HEK293T (cell line): ENCODE measurements around the gene PKP2.

Experiments
- CTCF ChIA-PET: fragments of 350-600 bp; formaldehyde crosslinking; extraction: SDS; loops from one replicate; lab custom pipeline; 2021; ENCODE audit warnings: antibody characterized with exemption, inconsistent platforms; lab: Yijun Ruan, JAX
- POLR2A ChIA-PET: fragments of 350-600 bp; formaldehyde crosslinking; extraction: SDS; loops from one replicate; lab custom pipeline; 2020; ENCODE audit warnings: antibody characterized with exemption, inconsistent platforms; lab: Yijun Ruan, JAX
- DNase-seq: peaks from one replicate; pipeline ENCODE4 v3.0.0; 2012; ENCODE audit warnings: mixed read lengths; ENCODE audit errors: extremely low spot score
- ARNT ChIP-seq: fragments of 450-650 bp; IDR thresholded peaks from 2 replicates; pipeline ENCODE4 v1.6.1; 2017; ENCODE audit warnings: mild to moderate bottlenecking
- BHLHE40 ChIP-seq: fragments of 450-650 bp; IDR thresholded peaks from 2 replicates; pipeline ENCODE4 v1.6.1; 2016; ENCODE audit warnings: mild to moderate bottlenecking, moderate library complexity, borderline replicate concordance
- CTBP1 ChIP-seq: fragments of 450-650 bp; IDR thresholded peaks from 2 replicates; pipeline ENCODE4 v1.6.1; 2016; ENCODE audit warnings: borderline replicate concordance
- ELF4 ChIP-seq: fragments of 450-650 bp; IDR thresholded peaks from 2 replicates; pipeline ENCODE4 v1.6.1; 2017; ENCODE audit warnings: antibody characterized with exemption
- FOXA1 ChIP-seq: fragments of 450-650 bp; IDR thresholded peaks from 2 replicates; pipeline ENCODE4 v1.6.1; 2016; ENCODE audit warnings: mild to moderate bottlenecking
- FOXK2 ChIP-seq: fragments of 450-650 bp; IDR thresholded peaks from 2 replicates; pipeline ENCODE4 v1.6.1; 2016; ENCODE audit warnings: mild to moderate bottlenecking
- FOXM1 ChIP-seq: fragments of 450-650 bp; IDR thresholded peaks from 2 replicates; pipeline ENCODE4 v1.6.1; 2017; ENCODE audit warnings: mild to moderate bottlenecking, borderline replicate concordance
- HDGF ChIP-seq: fragments of 450-650 bp; IDR thresholded peaks from 2 replicates; pipeline ENCODE4 v1.6.1; 2017; ENCODE audit warnings: antibody characterized with exemption, borderline replicate concordance
- L3MBTL2 ChIP-seq: fragments of 450-650 bp; conservative IDR thresholded peaks from 2 replicates; pipeline ENCODE4 v1.6.1; 2016; ENCODE audit warnings: mild to moderate bottlenecking
- LEF1 ChIP-seq: fragments of 450-650 bp; IDR thresholded peaks from 2 replicates; pipeline ENCODE4 v1.6.1; 2017; ENCODE audit warnings: mild to moderate bottlenecking, borderline replicate concordance
- NFRKB ChIP-seq: fragments of 450-650 bp; IDR thresholded peaks from 2 replicates; pipeline ENCODE4 v1.6.1; 2016; ENCODE audit warnings: mild to moderate bottlenecking, moderate library complexity
- PKNOX1 ChIP-seq: fragments of 450-650 bp; IDR thresholded peaks from 2 replicates; pipeline ENCODE4 v1.6.1; 2016
- SP1 ChIP-seq: fragments of 450-650 bp; IDR thresholded peaks from 2 replicates; pipeline ENCODE4 v1.6.1; 2017
- SUZ12 ChIP-seq: fragments of 450-650 bp; IDR thresholded peaks from 2 replicates; pipeline ENCODE4 v1.6.1; 2016; ENCODE audit warnings: mild to moderate bottlenecking
- TARDBP ChIP-seq: fragments of 450-650 bp; IDR thresholded peaks from 2 replicates; pipeline ENCODE4 v1.6.1; 2016
- ZNF384 ChIP-seq: fragments of 450-650 bp; IDR thresholded peaks from 2 replicates; pipeline ENCODE4 v1.6.1; 2016

Gene PKP2

GRCh38 chr12:32770141-32770540, 126.4 kb downstream of the PKP2 start:
- TF ChIP-seq FOXK2 (no peak), ELF4 (no peak), CTBP1 (no peak), ARNT (no peak), FOXA1 (no peak), NFRKB (no peak), LEF1 (no peak), SP1 (no peak), L3MBTL2 (no peak), ZNF384 (no peak), HDGF (no peak), BHLHE40 (no peak), PKNOX1 (no peak), SUZ12 (no peak), FOXM1 (no peak), TARDBP (no peak)

GRCh38 chr12:32768518-32768917, 128.1 kb downstream of the PKP2 start:
- DNase-seq: no peak
- POLR2A ChIA-PET: interaction anchor here (1.6 kb wide), 1 partner anchor 13 kb away, joined by 4 read pairs; the partner anchor contains the start of gene YARS2
- CTCF ChIA-PET: no interaction called here
- no peak for TF ChIP-seq ZNF384
- no peak for TF ChIP-seq BHLHE40
- TF ChIP-seq FOXM1: no peak
- no peak for TF ChIP-seq CTBP1
- no peak for TF ChIP-seq FOXK2
- TF ChIP-seq SP1: no peak
- TF ChIP-seq L3MBTL2: no peak
- TF ChIP-seq FOXA1: no peak
- TF ChIP-seq TARDBP: no peak
- TF ChIP-seq ARNT: no peak
- no peak for TF ChIP-seq HDGF
- no peak for TF ChIP-seq NFRKB
- no peak for TF ChIP-seq SUZ12
- no peak for TF ChIP-seq PKNOX1
- no peak for TF ChIP-seq ELF4
- no peak for TF ChIP-seq LEF1

More at GRCh38 chr12:32770141-32770540, 126.4 kb downstream of the PKP2 start:
- ChIA-PET POLR2A (interaction anchor here (1.5 kb wide), 1 partner anchor 14 kb away, joined by 4 read pairs; the partner anchor contains the start of gene YARS2), CTCF (interaction anchor here (0.6 to 1.2 kb wide), 3 partner anchors 11 to 15 kb away, joined by 5 to 9 read pairs (median 6); partner anchors contain the start of gene YARS2)
- no peak for DNase-seq

GRCh38 chr12:32765906-32766305, 130.7 kb downstream of the PKP2 start:
- no peak for DNase-seq
- TF ChIP-seq ARNT (no peak), SUZ12 (no peak), PKNOX1 (no peak), L3MBTL2 (no peak), NFRKB (no peak)
- POLR2A ChIA-PET: no interaction called here
- CTCF ChIA-PET: no interaction called here

- no peak for DNase-seq
- ChIA-PET CTCF (no interaction called here), POLR2A (no interaction called here)
- no peak for TF ChIP-seq TARDBP
- no peak for TF ChIP-seq PKNOX1
- TF ChIP-seq HDGF: no peak
- no peak for TF ChIP-seq NFRKB
- TF ChIP-seq BHLHE40: no peak
- no peak for TF ChIP-seq FOXK2
- TF ChIP-seq FOXA1: no peak
- no peak for TF ChIP-seq FOXM1
- TF ChIP-seq SUZ12: no peak
- no peak for TF ChIP-seq ZNF384
- no peak for TF ChIP-seq ELF4
- no peak for TF ChIP-seq SP1
- no peak for TF ChIP-seq ARNT
- no peak for TF ChIP-seq L3MBTL2
- TF ChIP-seq CTBP1: no peak
- TF ChIP-seq LEF1: no peak
Measured at GRCh38 chr12:32761716-32762115, 134.9 kb downstream of the PKP2 start.

- no peak for DNase-seq
- ChIA-PET CTCF (interaction anchor here (0.7 to 2.7 kb wide), 2 partner anchors 162 to 165 kb away, joined by 5 to 15 read pairs; no protein-coding TSS in a partner anchor), POLR2A (interaction anchor here (0.9 kb wide), 1 partner anchor 160 kb away, joined by 3 read pairs; no protein-coding TSS in a partner anchor)
- TF ChIP-seq PKNOX1 (no peak), BHLHE40 (no peak), ARNT (no peak), FOXM1 (no peak), SP1 (no peak), L3MBTL2 (no peak), SUZ12 (no peak), ZNF384 (no peak), CTBP1 (no peak), ELF4 (no peak), LEF1 (no peak), TARDBP (no peak), NFRKB (no peak), FOXA1 (no peak), FOXK2 (no peak), HDGF (no peak)
Measured at GRCh38 chr12:32757157-32757556, 139.4 kb downstream of the PKP2 start.
